DOHH2 (cell line): ENCODE data around the gene MAP3K1.
A peak's percentile ranks its signal among the peaks of the same experiment; 100 is the strongest.

Experiments used
- H3F3A ChIP-seq: fragments of 200-600 bp; sonication (generic), shearing (Covaris generic); 2 replicates; pipeline ENCODE4 v1.6.0; 2016; ENCODE audit warnings: antibody characterized with exemption, mild to moderate bottlenecking; ENCODE audit not compliant: control insufficient read depth, insufficient read depth
- H3K27ac ChIP-seq: fragments of 200-600 bp; sonication (generic); 2 replicates; pipeline ENCODE4 v1.5.1; 2014; ENCODE audit warnings: low read depth, mild to moderate bottlenecking, low read length, moderate library complexity
- H3K27me3 ChIP-seq: fragments of 200-600 bp; sonication (generic); 2 replicates; pipeline ENCODE4 v1.6.1; 2014; ENCODE audit warnings: mild to moderate bottlenecking, low read length, mixed read lengths; ENCODE audit not compliant: control insufficient read depth
- H3K36me3 ChIP-seq: fragments of 200-600 bp; sonication (generic); 2 replicates; pipeline ENCODE4 v1.6.1; 2014; ENCODE audit warnings: mild to moderate bottlenecking, low read length, moderate library complexity, mixed read lengths; ENCODE audit not compliant: control insufficient read depth
- H3K4me1 ChIP-seq: fragments of 200-600 bp; sonication (generic); 2 replicates; pipeline ENCODE4 v1.6.1; 2014; ENCODE audit warnings: mild to moderate bottlenecking, low read length, mixed read lengths; ENCODE audit not compliant: control insufficient read depth
- H3K4me2 ChIP-seq: fragments of 200-600 bp; sonication (generic); 2 replicates; pipeline ENCODE4 v1.6.0; 2014; ENCODE audit warnings: mild to moderate bottlenecking, low read length, moderate library complexity
- H3K4me3 ChIP-seq: fragments of 200-600 bp; sonication (generic); 2 replicates; pipeline ENCODE4 v1.5.1; 2014; ENCODE audit warnings: mild to moderate bottlenecking, low read length, mixed read lengths
- H3K79me2 ChIP-seq: fragments of 200-600 bp; sonication (generic); 2 replicates; pipeline ENCODE4 v1.6.1; 2014; ENCODE audit warnings: mild to moderate bottlenecking, low read length, mixed read lengths; ENCODE audit not compliant: control insufficient read depth
- H3K9me2 ChIP-seq: fragments of 200-600 bp; sonication (generic); replicated peaks from 2 replicates; pipeline ENCODE4 v1.6.1; 2014; ENCODE audit warnings: mild to moderate bottlenecking, low read length, mixed read lengths; ENCODE audit not compliant: control insufficient read depth
- H3K9me3 ChIP-seq: fragments of 200-600 bp; sonication (generic); 2 replicates; pipeline ENCODE4 v1.6.1; 2014; ENCODE audit warnings: antibody characterized with exemption, low read length, mixed read lengths; ENCODE audit not compliant: control insufficient read depth, insufficient read depth
- H4K20me1 ChIP-seq: fragments of 200-600 bp; sonication (generic); 2 replicates; pipeline ENCODE4 v1.6.0; 2014; ENCODE audit warnings: low read depth, mild to moderate bottlenecking, antibody characterized with exemption, low read length, moderate library complexity; ENCODE audit not compliant: control insufficient read depth, insufficient read depth
- EZH2phosphoT487 ChIP-seq: fragments of 200-600 bp; sonication (generic); IDR thresholded peaks from 2 replicates; pipeline ENCODE4 v1.6.1; 2017; ENCODE audit warnings: borderline replicate concordance, mild to moderate bottlenecking, antibody characterized with exemption, low read length, moderate library complexity, mixed read lengths
- TF ChIP-seq, protein P1 (sequence below): fragments of 200-600 bp; sonication (generic); IDR thresholded peaks from one replicate; pipeline ENCODE4 v1.5.1; 2014; ENCODE audit warnings: antibody characterized with exemption, mild to moderate bottlenecking, low read depth, low read length; ENCODE audit not compliant: poor library complexity, severe bottlenecking

MAP3K1 gene

DNA sequence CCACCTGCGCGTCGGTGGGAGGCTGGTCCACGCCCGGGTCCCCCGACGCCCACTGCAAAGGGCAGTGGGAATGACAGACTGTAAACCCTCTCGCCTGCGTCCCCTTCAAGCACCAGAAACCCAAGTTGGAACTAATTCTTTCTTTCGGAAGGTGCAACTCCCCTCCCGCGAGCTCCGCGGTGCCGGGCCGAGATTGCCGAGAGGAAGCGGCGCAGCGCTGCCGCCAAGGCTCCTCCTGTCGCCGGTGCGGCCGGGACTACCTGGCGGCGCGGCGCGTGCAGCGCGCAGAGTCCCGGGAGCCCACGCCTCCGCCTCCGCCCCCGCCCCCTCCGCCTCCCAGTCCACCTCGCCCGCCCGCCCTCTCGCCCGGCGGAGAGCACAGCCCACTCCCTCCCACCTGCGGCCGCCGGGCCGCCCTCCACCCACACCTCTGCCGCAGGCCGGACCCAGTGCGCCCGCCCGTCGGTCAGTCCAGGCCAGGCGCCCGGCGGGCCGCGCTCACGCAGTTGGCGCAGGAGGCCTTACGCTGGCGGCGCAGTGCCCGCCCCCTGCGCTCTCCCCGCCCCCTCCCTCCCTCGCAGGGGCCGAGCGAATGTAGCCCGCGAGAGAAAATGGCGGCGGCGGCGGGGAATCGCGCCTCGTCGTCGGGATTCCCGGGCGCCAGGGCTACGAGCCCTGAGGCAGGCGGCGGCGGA lies at the start of gene MAP3K1:
MAP3K1 (plus strand) TSS at position 587 of the 695 bp plus-strand sequence; CDS start at position 612, 25 bp downstream.
- TF ChIP-seq EZH2phosphoT487: no peak
- TF ChIP-seq, protein P1, sequence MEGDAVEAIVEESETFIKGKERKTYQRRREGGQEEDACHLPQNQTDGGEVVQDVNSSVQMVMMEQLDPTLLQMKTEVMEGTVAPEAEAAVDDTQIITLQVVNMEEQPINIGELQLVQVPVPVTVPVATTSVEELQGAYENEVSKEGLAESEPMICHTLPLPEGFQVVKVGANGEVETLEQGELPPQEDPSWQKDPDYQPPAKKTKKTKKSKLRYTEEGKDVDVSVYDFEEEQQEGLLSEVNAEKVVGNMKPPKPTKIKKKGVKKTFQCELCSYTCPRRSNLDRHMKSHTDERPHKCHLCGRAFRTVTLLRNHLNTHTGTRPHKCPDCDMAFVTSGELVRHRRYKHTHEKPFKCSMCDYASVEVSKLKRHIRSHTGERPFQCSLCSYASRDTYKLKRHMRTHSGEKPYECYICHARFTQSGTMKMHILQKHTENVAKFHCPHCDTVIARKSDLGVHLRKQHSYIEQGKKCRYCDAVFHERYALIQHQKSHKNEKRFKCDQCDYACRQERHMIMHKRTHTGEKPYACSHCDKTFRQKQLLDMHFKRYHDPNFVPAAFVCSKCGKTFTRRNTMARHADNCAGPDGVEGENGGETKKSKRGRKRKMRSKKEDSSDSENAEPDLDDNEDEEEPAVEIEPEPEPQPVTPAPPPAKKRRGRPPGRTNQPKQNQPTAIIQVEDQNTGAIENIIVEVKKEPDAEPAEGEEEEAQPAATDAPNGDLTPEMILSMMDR: peak; percentile 40
- Histone ChIP-seq H3K27ac (peak within 1 kb of the TSS; percentile 82), H3K36me3 (no peaks in the 10 kb centered on the region), H4K20me1 (no peaks in the 10 kb centered on the region), H3K4me1 (peaks cover 44% of the 10 kb centered on the region), H3K4me3 (peak within 1 kb of the TSS; percentile 88), H3F3A (peaks cover 20% of the 10 kb centered on the region; the same call in 1 of the 2 replicates), H3K9me2 (no peaks in the 10 kb centered on the region), H3K27me3 (no peaks in the 10 kb centered on the region), H3K79me2 (peaks cover 54% of the 10 kb centered on the region), H3K9me3 (no peaks in the 10 kb centered on the region), H3K4me2 (peak within 1 kb of the TSS; percentile 93)

DNA sequence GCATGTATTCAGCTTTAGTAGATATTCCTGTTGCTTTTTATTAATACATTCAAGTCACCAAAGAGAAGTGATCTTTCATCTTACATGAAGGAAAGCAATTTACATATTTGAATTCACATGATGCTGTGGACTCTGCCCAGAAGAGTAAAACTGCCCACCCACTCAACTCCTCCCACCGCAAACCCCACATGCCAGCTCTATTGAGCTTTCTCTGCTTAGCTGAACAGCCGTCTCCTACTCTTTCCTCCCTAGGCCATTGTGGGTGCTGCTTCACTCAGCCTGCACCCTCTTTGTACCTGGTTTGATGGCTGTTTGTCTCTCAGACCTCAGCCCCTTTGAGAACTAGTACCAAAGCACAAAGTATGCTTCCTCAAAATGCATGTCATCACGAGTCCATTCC lies 48.4 kb upstream of the MAP3K1 start:
- no peaks in the 10 kb centered on the region for H3F3A ChIP-seq
- no peak overlapping the region for H3K27ac ChIP-seq
- no peaks in the 10 kb centered on the region for H3K36me3 ChIP-seq
- H3K9me2 ChIP-seq: no peaks in the 10 kb centered on the region
- TF ChIP-seq, protein P1: no peak
- no peak for TF ChIP-seq EZH2phosphoT487
- H3K4me1 ChIP-seq: peaks cover 28% of the 10 kb centered on the region
- H3K4me2 ChIP-seq: no peak overlapping the region
- no peaks in the 10 kb centered on the region for H3K27me3 ChIP-seq
- no peaks in the 10 kb centered on the region for H4K20me1 ChIP-seq
- H3K79me2 ChIP-seq: no peaks in the 10 kb centered on the region
- no peaks in the 10 kb centered on the region for H3K9me3 ChIP-seq
- no peak overlapping the region for H3K4me3 ChIP-seq

DNA sequence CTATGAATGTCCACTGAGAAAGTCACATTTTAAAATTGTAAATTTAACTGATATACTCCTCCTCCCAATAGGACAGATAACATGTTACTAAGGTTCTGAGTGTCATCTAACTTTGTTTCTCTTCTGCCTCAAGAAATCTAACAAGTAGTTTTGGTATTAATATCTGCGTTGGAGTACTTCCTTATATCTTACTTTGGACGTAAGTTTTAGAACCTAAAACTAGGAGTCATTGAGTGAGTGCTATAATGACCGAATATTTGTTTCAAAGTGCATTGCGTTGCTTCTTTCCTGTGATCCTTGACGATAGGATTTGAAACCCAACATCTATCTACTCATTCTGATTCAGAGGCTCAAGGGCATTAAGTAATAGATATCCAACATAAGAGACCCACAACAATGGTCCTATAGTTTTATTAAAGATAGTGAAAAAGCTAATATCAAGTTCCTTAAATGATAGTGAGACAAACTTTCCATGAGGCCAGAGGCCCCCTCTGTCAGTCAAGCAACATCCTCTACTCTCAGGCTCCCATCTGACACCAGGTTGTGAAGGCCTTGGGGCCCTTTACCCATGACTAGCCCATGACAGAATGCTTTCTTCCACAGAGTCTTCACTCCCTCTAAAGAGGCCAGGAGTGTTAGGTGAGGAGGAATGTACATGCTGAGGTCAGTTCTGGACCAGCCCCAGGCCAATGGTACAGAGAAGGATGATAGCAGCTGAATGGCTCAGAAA lies 45.3 kb upstream of the MAP3K1 start:
- no peaks in the 10 kb centered on the region for H3K79me2 ChIP-seq
- H3K4me1 ChIP-seq: peaks cover 3% of the 10 kb centered on the region; the same call in 1 of the 2 replicates
- no peak overlapping the region for H3K4me3 ChIP-seq
- H3K36me3 ChIP-seq: no peaks in the 10 kb centered on the region
- TF ChIP-seq EZH2phosphoT487: no peak
- TF ChIP-seq, protein P1: no peak
- no peaks in the 10 kb centered on the region for H3F3A ChIP-seq
- no peaks in the 10 kb centered on the region for H4K20me1 ChIP-seq
- H3K27me3 ChIP-seq: no peaks in the 10 kb centered on the region
- H3K9me2 ChIP-seq: no peaks in the 10 kb centered on the region
- no peak overlapping the region for H3K27ac ChIP-seq
- no peak overlapping the region for H3K4me2 ChIP-seq
- H3K9me3 ChIP-seq: no peaks in the 10 kb centered on the region
